GM12878 (cell line): ENCODE results near the gene RPUSD3. TPM values are rescaled to one million over a fixed set of nuclear protein-coding genes. Genes with fewer than 3 reads are reported as not detected.

Experiments used
- ATAC-seq: fragments of 200-7000 bp; cut with Tn5 transposase; 3 replicates; pipeline ENCODE4 v1.9.1; 2020; ENCODE audit warnings: mild to moderate bottlenecking, moderate library complexity
- BruUV-seq: library from RNA; stranded (reverse); fragments of 400-500 nt; replicated peaks from 2 replicates; lab custom pipeline; 2021; lab: Mats Ljungman, UMichigan
- CTCF ChIA-PET: fragments of 300-600 bp; sonication (Branson Sonifier 250); formaldehyde crosslinking; extraction: SDS; loops from one replicate; lab custom pipeline; 2021; ENCODE audit warnings: inconsistent platforms; lab: Yijun Ruan, JAX
- POLR2A ChIA-PET: fragments of 350-600 bp; formaldehyde crosslinking; extraction: SDS; loops from one replicate; lab custom pipeline; 2021; ENCODE audit warnings: inconsistent platforms; lab: Charles Lee
- RAD21 ChIA-PET: fragments of 300-600 bp; sonication (Branson Sonifier 250); formaldehyde crosslinking; loops from one replicate; lab custom pipeline; 2023; ENCODE audit warnings: antibody characterized with exemption; ENCODE audit not compliant: unreplicated experiment; lab: Charles Lee
- SMC1A ChIA-PET: fragments of 300-600 bp; sonication (Branson Sonifier 250); formaldehyde crosslinking; loops from one replicate; lab custom pipeline; 2023; ENCODE audit not compliant: unreplicated experiment, uncharacterized antibody; lab: Charles Lee
- DNase-seq: peaks from one replicate; pipeline ENCODE4 v3.0.0-alpha.2; 2011; ENCODE audit warnings: low read depth, low spot score
- FAIRE-seq: peaks from 3 replicates; lab custom pipeline; 2011; peaks lifted over from hg19 to GRCh38; lab: Jason Lieb, UNC
- H2AFZ ChIP-seq: 2 replicates; pipeline ENCODE4 v1.6.0; 2011; ENCODE audit warnings: low read depth, low read length, control low read depth; ENCODE audit not compliant: control insufficient read depth
- H3K27ac ChIP-seq: 2 replicates; pipeline ENCODE4 v1.5.1; 2011; ENCODE audit warnings: control low read depth; ENCODE audit not compliant: control insufficient read depth, insufficient read depth
- H3K27me3 ChIP-seq, 2 experiments: replicated peaks in 1 of 2; 2 replicates each; pipeline versions ENCODE4 v1.6.0 to v1.6.1; 2011; ENCODE audit warnings: low read length in 1 of 2; ENCODE audit not compliant: control insufficient read depth in 2 of 2, insufficient read depth in 2 of 2
- H3K36me3 ChIP-seq, 2 experiments: 2 replicates each; pipeline ENCODE4 v1.5.1; 2011; ENCODE audit warnings: low read length in 1 of 2; ENCODE audit not compliant: control insufficient read depth in 2 of 2, insufficient read depth in 2 of 2
- H3K4me1 ChIP-seq: 2 replicates; pipeline ENCODE4 v1.6.1; 2011; ENCODE audit warnings: mild to moderate bottlenecking, low read length, moderate library complexity, mixed read lengths; ENCODE audit not compliant: control insufficient read depth, insufficient read depth
- H3K4me2 ChIP-seq: 2 replicates; pipeline ENCODE4 v1.6.0; 2011; ENCODE audit warnings: control low read depth; ENCODE audit not compliant: control insufficient read depth, insufficient read depth
- H3K4me3 ChIP-seq: fragments of 200-600 bp; sonication (generic); 2 replicates; pipeline ENCODE4 v1.5.1; 2016
- H3K79me2 ChIP-seq: 2 replicates; pipeline ENCODE4 v1.6.0; 2011; ENCODE audit warnings: low read length; ENCODE audit not compliant: control insufficient read depth, insufficient read depth
- H3K9ac ChIP-seq: 2 replicates; pipeline ENCODE4 v1.8.0; 2011; ENCODE audit warnings: low read length, control low read depth, mixed read lengths; ENCODE audit not compliant: control insufficient read depth, insufficient read depth
- H3K9me3 ChIP-seq: replicated peaks from 3 replicates; pipeline ENCODE4 v1.5.1; 2011; ENCODE audit warnings: mild to moderate bottlenecking, low read length; ENCODE audit not compliant: control insufficient read depth, insufficient read depth
- H4K20me1 ChIP-seq: 2 replicates; pipeline ENCODE4 v1.6.0; 2011; ENCODE audit not compliant: control insufficient read depth, insufficient read depth
- ETV6 ChIP-seq, 2 experiments: fragments of 450-650 bp in 1 of 2; IDR thresholded peaks in 1 of 2; conservative IDR thresholded peaks in 1 of 2; 2 replicates each; pipeline ENCODE4 v1.6.1; 2014; ENCODE audit warnings: antibody characterized with exemption in 1 of 2, borderline replicate concordance in 1 of 2, low read depth in 1 of 2, mild to moderate bottlenecking in 1 of 2, moderate library complexity in 1 of 2
- HCFC1 ChIP-seq: fragments of 150-350 bp; IDR thresholded peaks from 2 replicates; pipeline ENCODE4 v1.6.1; 2014; ENCODE audit warnings: low read length
- KLF5 ChIP-seq: fragments of 450-650 bp; IDR thresholded peaks from 2 replicates; pipeline ENCODE4 v1.6.1; 2014; ENCODE audit warnings: mild to moderate bottlenecking; ENCODE audit not compliant: partially characterized antibody
- MEF2B ChIP-seq: fragments of 450-650 bp; IDR thresholded peaks from 2 replicates; pipeline ENCODE4 v1.6.1; 2018; ENCODE audit warnings: mild to moderate bottlenecking, moderate library complexity; ENCODE audit not compliant: partially characterized antibody, poor library complexity, severe bottlenecking
- NFYB ChIP-seq: IDR thresholded peaks from 2 replicates; pipeline ENCODE4 v1.6.1; 2011; ENCODE audit warnings: low read depth, mild to moderate bottlenecking, low read length, improper control_type of control experiment, moderate library complexity; ENCODE audit not compliant: insufficient read depth
- NR2C2 ChIP-seq: IDR thresholded peaks from 2 replicates; pipeline ENCODE4 v1.6.1; 2011; ENCODE audit warnings: borderline replicate concordance, low read depth; ENCODE audit not compliant: control insufficient read depth, insufficient read length
- POLR2AphosphoS2 ChIP-seq: IDR thresholded peaks from 2 replicates; pipeline ENCODE4 v1.6.1; 2011; ENCODE audit warnings: low read depth, mild to moderate bottlenecking, low read length, improper control_type of control experiment, moderate library complexity
- POLR2AphosphoS5 ChIP-seq: IDR thresholded peaks from 2 replicates; pipeline ENCODE4 v1.6.1; 2011; ENCODE audit warnings: mild to moderate bottlenecking, low read length, inconsistent platforms
- STAT1 ChIP-seq: fragments of 450-650 bp; conservative IDR thresholded peaks from 2 replicates; pipeline ENCODE4 v1.6.1; 2014; ENCODE audit warnings: antibody characterized with exemption, mild to moderate bottlenecking
- STAT3 ChIP-seq: IDR thresholded peaks from 2 replicates; pipeline ENCODE4 v1.6.1; 2011; ENCODE audit warnings: low read depth, low read length, improper control_type of control experiment
- YBX1 ChIP-seq: fragments of 450-650 bp; IDR thresholded peaks from 2 replicates; pipeline ENCODE4 v1.6.1; 2016; ENCODE audit warnings: antibody characterized with exemption
- WGBS: methylation state at CpG from one replicate; pipeline ENCODE4 v1.1.6; 2016; ENCODE audit warnings: low lambda C conversion rate; ENCODE audit not compliant: insufficient replicate concordance, insufficient coverage; ENCODE audit errors: missing lambda C conversion rate; 5-methylcytosine and 5-hydroxymethylcytosine counted together
- in situ Hi-C: fragments of 300-500 bp; cut with MboI; formaldehyde crosslinking; loops from 9 replicates; pipeline ENCODE4 v1.14.3; 2018; ENCODE audit warnings: mixed read lengths
- intact Hi-C: fragments of 100-400 bp; cut with micrococcal nuclease; formaldehyde crosslinking; loops from one replicate; pipeline ENCODE4 v1.14.2; 2022; ENCODE audit not compliant: unreplicated experiment
- polyA plus RNA-seq, 11 experiments: library from polyadenylated mRNA; depleted of rRNA in 4 of 11; unstranded in 6 of 11; stranded (reverse) in 5 of 11; fragments of >200 nt; fragmentation: Nextera tagmentation in 4 of 11; fragmentation: Illumina TruSeq in 1 of 11; extraction: Ambion mirVana in 4 of 11; extraction: Trizol in 1 of 11; gene quantifications; 1 replicate in 1 of 11; 2 replicates in 10 of 11; pipeline versions ENCODE4 v1.2.1 to v1.2.3, GENCODE V29; 2011 to 2016; ENCODE audit warnings: inconsistent platforms in 2 of 11, missing spikeins in 2 of 11, low read depth in 1 of 11
- total RNA-seq, 4 experiments: library from RNA; depleted of rRNA in 3 of 4; stranded (reverse); fragments of >200 nt in 3 of 4; fragmentation: Illumina TruSeq in 1 of 4; extraction: Trizol in 1 of 4; gene quantifications; 2 replicates each; pipeline versions ENCODE4 v1.2.1 to v1.2.3, GENCODE V29; 2013 to 2021

The RPUSD3 gene
- total and polyA plus RNA-seq, 10 of the 15 experiments (the other 5 are each of a cell fraction or from before 2014, with no cell fraction given), result 6.4 to 72.9 (median 41.8) TPM

DNA sequence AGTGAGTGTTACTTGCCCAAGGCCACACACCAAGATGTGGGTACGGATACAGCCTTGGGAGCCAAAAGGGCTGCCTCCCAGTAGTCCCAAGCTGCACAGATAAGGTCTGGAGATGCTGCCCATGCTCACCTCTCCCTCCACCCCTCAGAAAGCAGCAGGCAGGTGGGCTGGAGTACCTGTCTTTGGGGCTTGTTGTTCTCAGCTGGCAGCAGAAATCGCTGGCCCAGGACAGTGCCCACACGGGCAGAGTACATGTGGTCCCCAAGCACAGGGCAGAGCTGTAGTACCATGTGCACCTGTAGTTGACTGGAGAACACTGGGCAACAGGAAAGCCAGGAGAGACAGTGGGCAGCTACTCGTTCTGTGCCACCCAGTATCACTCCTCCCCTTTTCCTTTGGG lies 5.0 kb downstream of the RPUSD3 start:
- BruUV-seq, result no TSS peak
- FAIRE-seq, result no peak

More for the DNA sequence above, 5.0 kb downstream of the RPUSD3 start:
- H3K27me3 ChIP-seq, result no peaks in the 10 kb centered on the region
- no peak overlapping the region for H3K27ac ChIP-seq
- no peaks in the 10 kb centered on the region; the same call in 1 of the 2 replicates for H4K20me1 ChIP-seq
- POLR2A ChIA-PET, result interaction anchor here (1.1 to 1.4 kb wide), 2 partner anchors 45 to 86 kb away, joined by 3 to 4 read pairs; no protein-coding TSS in a partner anchor
- CTCF ChIA-PET, result no interaction called here
- intact Hi-C loops (no loop called here), in situ Hi-C loops (no loop called here)
- RAD21 ChIA-PET, result interaction anchor here (0.6 kb wide), 1 partner anchor 276 kb away, joined by 4 read pairs; no protein-coding TSS in a partner anchor
- SMC1A ChIA-PET, result interaction anchor here (0.6 kb wide), 1 partner anchor 156 kb away, joined by 3 read pairs; no protein-coding TSS in a partner anchor
- H3K36me3 ChIP-seq, result peaks cover 10 to 15% of the 10 kb centered on the region in 2 experiments
- H2AFZ ChIP-seq, result no peak overlapping the region
- H3K9me3 ChIP-seq, result no peaks in the 10 kb centered on the region
- no peak overlapping the region for H3K4me2 ChIP-seq
- H3K4me3 ChIP-seq, result no peak overlapping the region
- DNase-seq, result no peak
- WGBS, result 34% methylated on average over 4 of the region's 4 CpGs
- no peak overlapping the region for H3K9ac ChIP-seq
- peaks cover 8% of the 10 kb centered on the region for H3K79me2 ChIP-seq
- ATAC-seq, result no peak
- no peak for TF ChIP-seq ETV6 (conservative IDR thresholded peaks at IDR 0.05 in 1 of 2, IDR thresholded peaks at IDR 0.05 in 1 of 2; ENCODE audit: borderline replicate concordance in 1 of 2, low read depth in 1 of 2)
- no peak for TF ChIP-seq NR2C2
- TF ChIP-seq MEF2B, result no peak
- TF ChIP-seq STAT1, result no peak
- no peak for TF ChIP-seq POLR2AphosphoS5
- TF ChIP-seq KLF5, result no peak
- TF ChIP-seq NFYB, result no peak
- no peak for TF ChIP-seq STAT3
- TF ChIP-seq YBX1, result no peak
- no peak for TF ChIP-seq POLR2AphosphoS2
- no peak for TF ChIP-seq HCFC1
- peaks cover 2% of the 10 kb centered on the region; the same call in 1 of the 2 replicates for H3K4me1 ChIP-seq
